HG03103 (cell line): ENCODE data around the gene TMEM190.
"Not testable (repeated sequence)": the region's sequence is repeated elsewhere in the genome, so short reads cannot be mapped to it uniquely, and the experiment has no call there.

Experiments
- ATAC-seq: cut with Tn5 transposase; IDR thresholded peaks from one replicate; pipeline ENCODE4 v1.9.1; 2021; ENCODE audit warnings: low read depth; ENCODE audit not compliant: unreplicated experiment

Gene TMEM190

DNA sequence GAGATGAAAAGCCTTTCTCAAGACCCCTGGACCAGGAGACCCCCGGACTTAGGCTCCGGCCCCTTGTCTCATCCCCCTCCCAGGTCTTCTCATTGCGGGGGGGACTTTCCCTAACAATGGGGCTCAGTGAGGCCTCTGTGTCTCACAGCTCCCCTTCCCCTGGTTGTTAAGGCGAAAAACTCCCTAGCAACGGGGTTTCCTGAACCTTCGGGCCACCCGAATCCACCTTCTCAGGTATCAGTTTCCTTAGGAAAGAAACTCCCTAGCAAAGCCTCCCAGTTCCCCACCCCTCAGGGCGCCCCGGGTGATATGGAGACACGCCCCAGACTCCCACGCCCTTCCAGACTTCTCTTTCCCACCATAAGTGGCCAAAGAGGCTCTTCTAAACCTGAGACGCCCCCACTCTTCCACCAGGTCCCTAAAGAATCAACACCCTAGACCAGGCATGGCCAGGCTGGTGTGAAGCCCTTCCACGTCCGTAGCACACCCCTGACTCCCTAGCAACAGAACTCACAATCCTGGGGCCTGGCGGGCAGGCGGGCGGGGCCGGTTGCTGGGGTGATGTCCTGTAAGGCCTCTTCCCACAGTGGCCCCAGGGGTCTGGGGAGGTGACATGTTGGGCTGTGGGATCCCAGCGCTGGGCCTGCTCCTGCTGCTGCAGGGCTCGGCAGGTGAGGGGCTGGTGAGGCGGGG, at the start of gene TMEM190:
Gene TMEM190 (plus strand): TSS at position 586 of the 693 bp plus-strand sequence. CDS start 28 bp downstream, at position 614.
- no peak for ATAC-seq

DNA sequence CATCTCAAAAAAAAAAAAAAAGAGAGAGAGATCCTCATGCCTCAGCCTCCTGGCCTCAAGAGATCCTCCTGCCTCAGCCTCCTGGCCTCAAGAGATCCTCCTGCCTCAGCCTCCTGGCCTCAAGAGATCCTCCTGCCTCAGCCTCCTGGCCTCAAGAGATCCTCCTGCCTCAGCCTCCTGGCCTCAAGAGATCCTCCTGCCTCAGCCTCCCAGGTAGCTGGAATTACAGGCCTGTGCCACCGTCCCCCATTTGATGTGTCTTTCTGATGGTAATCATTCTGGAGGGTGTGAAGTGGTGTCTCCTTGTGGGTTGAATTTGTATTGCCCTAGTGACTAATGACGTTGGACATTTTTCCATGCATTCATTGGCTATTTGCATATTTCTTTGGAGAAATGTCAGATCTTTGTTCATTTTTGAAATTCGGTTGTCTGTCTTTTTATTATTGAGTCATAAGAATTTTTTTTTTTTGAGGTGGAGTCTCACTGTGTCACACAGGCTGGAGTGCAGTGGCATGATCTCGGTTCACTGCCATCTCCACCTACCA, 47.8 kb upstream of the TMEM190 start:
- not testable (repeated sequence) for ATAC-seq

DNA sequence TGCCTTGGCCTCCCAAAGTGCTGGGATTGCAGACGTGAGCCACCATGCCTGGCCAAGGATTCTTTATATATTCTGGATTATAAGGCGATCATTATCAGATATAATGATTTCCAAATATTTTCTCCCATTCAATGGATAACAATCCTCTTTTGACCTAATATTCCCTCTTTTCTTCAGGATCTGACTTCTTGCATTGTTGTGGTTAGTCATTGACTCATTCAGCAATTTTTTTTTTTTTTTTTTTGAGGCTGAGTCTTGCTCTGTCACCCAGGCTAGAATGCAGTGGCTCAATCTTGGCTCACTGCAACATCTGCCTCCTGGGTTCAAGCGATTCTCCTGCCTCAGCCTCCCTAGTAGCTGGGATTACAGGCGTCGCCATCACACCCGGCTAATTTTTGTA, 46.8 kb upstream of the TMEM190 start:
- ATAC-seq: not testable (repeated sequence)

DNA sequence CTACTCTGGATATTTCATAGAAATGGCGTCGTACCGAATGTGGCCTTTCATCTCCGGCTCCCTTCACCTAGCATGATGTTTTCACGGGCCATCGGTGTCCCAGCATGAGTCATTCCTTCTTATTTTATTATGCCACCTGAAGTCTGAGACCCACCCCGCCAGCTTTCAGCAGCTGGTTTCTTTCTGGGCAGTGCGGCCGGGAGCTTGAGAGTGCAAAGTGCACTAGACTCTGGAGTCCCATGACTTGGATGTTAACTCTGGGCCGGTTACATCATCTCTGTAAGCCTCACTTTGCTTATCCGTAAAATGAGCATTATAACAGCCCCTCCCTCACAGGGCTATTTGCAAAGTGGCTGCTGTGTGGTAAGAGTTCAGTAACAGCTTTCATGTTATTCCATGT, 42.8 kb upstream of the TMEM190 start:
- ATAC-seq: no peak

DNA sequence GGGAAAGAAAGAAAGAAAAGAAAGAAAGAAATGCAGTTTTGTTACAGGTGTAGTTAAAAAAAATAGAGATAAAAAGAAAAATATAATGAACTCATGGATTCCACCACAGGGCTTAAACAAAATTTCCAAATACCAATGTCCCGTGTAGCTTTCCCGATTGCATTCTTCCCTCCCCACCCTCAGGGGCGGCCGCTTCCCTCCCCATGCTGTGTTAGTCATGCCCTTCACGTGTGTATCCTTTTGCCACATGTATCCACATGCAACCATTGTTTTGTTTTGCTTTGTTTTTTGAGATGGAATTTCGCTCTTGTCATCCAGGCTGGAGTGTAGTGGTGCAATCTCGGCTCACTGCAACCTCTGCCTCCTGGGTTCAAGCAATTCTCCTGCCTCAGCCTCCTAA, 40.5 kb upstream of the TMEM190 start:
- ATAC-seq: no peak

DNA sequence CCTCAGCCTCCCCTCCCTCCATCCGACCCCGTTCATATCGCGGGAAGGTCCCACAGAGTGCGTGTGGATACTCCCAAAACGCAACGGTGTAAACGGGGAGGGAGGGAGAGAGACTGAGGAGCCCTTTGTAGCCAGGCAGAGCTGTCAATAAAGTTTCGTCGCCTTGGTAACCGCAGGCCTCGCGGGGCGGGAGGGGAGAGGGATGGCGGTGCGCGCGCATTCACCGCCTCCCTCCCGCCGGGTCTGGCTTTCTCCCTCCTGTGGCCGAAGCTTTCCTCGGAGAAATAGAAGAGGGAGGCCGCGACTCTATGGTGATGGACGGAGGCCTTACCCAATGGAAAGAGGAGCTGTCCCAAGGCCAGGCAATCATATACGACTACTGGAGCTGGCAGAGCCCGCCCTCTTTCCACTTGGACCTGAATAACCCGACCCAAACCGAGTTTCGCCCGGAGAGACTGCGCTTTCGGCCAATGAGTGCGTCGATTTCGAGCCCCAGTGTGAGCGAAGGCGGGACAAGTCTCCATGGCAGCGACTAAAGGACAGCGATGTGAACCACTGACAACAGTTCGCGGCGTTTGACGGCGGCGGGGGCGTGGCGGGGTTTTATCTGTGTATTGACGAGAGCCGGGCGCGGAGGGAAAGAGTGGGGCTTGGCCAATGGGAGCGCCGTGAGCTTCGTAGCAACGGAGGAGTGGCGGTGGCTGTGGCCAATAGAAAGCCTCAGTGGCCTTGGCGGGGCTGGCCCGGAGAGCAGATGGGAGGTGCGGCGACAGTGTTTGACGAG, 37.3 kb upstream of the TMEM190 start, which contains the start of gene KMT5C:
Gene KMT5C (plus strand): TSS at position 772 of the 784 bp plus-strand sequence. CDS start 2,061 bp downstream, outside the sequence.
- peak; percentile 82 for ATAC-seq

DNA sequence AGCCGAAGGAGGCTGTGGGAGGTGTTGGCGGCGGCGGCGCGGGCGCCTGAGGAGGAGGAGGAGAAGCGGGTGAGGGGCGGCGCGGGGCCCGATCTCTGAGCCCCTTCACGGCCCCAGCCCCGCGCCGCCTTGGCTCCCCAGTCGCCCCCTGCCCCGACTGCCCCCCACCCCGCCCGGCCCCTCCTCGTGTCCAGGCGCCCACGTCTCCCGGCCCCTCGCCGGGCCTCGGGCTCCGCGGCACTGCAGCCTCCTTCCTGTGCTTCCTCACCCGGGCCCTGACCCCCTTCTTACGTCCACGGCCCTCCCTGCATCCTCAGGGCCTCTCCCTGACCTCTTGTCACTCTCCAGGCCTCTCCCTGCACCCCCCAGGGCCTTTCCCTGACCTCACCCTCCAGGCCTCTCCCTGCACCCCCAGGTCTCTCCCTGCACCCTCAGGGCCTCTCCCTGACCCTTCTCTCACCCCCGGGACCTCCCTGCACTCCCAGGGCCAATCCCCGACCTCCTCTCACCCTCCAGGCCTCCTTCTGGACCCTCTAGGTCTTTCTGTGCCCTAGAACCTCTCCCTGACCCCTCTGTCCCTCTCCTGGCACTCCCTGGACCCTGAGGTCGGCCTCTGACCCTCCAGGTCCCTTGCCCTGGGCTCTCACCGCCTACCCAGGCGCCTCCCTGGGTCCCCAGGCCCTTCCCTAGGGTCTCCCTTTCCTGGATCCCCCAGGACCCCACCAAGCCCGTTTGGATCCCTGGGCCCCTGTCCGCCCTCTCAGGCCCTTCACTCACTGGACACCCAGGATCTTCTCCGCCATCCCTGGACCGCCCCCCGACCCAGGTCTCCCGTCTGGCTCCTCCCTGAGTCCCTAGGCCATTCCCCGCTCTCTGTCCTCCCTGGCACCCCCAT, 36.5 kb upstream of the TMEM190 start:
- ATAC-seq: no peak

DNA sequence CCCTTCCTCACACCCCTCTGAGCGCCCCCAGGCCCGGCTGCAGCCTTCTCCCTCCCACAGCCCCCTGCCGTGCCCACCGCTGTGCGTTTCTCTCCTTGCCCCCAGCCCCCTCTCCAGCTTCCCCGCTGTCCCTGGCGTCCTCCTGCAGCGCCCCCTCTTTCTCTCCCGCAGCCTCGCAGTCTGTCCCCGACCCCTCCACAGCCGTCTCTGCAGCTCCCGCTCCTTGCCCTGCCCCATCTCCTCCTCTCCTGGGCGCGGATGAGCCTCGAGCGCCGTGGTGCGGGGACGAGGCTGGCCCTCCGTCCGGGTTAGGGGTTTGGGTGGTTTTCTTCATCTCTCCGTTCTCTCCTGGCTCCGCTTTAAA, 35.9 kb upstream of the TMEM190 start:
- ATAC-seq: no peak

DNA sequence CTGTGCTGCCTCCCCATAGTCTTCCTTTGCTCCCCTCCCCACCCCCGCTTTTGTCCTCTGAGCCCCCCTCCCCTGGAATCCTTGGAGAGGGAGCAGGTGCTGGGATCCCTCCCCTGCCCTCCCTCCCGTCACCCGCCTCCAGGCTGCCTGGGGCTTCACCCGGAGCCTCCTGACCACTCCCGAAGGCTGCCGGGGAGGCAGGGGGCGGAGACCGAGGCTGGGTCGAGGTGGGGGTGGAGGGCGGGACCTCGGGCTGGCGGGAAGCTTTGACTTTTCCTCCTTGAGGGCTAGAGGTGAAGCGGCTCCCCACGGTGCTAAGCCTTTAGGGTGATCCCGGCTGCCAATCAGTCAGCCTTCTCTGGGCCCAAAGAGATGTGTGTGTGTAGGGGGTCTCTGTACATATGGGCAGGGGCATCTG, 35.4 kb upstream of the TMEM190 start:
- ATAC-seq: no peak

DNA sequence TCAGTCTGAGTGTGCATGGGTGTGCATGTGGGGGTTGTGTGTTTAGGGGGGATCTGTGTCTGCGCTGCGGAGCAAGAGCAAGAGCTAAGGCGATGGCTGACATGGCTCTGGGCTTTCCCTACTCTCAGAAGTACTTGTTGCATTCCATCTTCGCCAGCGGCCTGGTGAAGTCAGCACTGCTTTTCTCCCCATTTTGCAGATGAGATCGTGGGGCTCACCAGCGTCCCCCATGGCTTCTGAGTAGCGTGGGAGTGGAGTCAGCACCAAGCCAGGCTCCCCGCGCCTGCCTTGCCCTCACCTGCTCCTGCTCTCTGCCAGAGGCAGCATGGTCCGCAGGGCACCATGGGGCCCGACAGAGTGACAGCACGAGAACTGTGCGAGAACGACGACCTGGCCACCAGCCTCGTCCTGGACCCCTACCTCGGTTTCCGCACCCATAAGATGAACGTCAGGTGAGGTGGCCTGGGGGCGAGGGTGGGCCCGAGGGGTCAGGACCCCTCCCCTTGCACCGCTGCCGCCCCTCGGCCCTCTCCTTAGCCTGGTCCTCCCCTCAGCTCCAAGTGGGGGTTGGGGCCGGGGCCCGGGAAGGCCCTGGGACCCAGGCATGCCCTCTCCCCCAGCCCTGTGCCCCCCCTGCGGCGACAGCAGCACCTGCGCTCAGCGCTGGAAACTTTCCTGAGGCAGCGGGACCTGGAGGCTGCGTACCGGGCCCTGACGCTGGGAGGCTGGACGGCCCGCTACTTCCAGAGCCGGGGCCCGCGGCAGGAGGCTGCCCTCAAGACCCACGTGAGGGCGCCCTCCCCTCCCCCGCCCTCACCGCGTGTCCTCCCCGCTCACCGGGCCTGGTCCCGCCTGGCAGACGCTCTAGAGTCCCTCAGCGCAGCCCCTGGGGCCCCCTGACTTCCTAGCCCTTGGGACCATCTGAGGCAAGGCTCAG, 34.8 kb upstream of the TMEM190 start:
- ATAC-seq: no peak

DNA sequence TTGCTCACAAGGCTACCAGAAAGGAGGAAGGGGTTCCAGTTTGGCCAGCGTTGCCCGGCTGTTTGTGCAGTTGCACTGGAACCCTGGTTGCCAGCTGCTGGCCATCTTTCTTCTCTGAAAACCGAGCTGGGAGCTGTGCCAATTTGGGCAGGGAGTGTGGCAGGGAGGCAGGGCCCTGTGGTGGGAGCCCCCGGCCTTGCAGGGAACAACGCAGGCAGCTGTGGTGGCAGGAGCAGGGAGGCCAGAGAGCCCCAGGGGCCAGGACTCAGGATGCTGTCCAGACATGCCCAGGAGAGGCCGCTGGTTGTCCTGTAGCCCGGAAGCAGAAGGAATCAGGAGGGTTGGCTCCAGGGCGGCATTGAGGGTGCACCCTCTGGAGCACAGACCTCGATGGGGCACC, 32.2 kb upstream of the TMEM190 start:
- no peak for ATAC-seq

DNA sequence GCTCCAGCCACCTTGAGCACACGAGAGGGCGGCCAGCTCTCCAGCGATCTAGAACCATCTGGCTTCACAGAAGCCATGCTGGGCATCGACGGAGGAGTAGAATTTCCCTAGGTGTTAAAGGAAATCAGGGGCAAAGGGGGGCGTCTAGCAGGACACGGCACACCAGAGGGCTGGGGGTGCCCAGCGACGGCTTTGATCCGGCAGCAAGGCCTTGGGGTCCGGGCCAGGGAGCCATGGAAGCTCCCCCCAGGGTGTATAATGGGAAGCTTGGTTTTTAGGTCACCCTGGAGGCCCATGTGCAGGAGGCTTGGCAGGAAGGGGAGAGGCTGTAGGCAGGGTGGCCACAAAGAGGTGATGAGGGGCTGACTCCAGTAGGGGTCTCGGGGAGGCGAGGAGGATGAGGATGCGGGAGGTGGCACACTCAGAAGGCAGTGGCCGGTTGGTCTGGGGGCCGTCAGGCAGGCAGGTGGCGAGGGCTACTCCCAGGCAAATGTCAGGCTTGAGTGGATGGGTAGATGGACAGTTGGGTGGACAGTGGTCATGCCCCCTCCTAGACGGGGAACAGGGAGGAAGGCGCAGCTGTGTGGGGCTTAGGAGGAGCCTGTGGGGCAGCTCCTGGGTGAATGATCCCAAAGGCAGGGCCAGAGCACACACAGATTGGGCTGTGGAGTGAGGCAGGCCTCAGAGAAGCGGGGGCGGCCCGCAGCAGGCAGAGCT, 31.4 kb upstream of the TMEM190 start:
- ATAC-seq: no peak

DNA sequence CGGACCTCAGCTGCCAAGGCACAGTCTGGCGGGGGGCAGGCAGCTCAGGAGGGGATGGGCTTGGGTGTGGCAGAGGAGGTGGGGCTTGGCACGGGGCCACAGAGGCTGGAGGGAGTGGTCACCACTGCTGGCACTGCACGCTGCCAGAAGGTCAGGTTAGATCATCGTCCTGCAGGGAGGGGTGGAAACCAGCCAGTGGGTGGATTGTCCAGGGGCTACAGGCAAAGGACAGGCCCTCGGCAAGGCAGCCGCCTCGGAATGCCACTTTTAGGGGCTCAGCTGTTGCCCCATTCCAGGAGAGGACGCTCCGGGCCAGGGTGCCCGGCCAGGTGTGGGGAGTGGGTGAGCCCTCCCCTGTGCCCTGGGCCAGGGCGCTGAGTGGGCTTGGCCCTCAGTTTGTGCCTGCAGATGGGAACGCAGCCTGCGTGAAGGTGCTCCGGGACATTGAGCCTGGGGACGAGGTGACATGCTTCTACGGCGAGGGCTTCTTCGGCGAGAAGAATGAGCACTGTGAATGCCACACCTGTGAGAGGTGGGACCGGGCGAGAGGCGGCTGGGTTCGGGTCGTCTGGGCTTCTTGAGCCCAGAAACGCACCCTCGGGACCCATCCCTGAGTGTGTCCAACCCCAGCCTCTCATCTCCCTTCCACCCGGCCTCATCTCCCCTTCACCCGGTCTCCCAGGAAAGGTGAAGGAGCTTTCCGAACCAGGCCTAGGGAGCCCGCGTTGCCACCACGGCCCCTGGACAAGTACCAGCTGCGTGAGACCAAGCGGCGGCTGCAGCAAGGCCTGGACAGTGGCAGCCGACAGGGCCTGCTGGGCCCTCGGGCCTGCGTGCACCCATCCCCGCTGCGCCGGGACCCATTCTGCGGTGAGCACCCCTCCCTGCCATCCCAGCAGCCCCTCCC, 30.6 kb upstream of the TMEM190 start:
- ATAC-seq: no peak

DNA sequence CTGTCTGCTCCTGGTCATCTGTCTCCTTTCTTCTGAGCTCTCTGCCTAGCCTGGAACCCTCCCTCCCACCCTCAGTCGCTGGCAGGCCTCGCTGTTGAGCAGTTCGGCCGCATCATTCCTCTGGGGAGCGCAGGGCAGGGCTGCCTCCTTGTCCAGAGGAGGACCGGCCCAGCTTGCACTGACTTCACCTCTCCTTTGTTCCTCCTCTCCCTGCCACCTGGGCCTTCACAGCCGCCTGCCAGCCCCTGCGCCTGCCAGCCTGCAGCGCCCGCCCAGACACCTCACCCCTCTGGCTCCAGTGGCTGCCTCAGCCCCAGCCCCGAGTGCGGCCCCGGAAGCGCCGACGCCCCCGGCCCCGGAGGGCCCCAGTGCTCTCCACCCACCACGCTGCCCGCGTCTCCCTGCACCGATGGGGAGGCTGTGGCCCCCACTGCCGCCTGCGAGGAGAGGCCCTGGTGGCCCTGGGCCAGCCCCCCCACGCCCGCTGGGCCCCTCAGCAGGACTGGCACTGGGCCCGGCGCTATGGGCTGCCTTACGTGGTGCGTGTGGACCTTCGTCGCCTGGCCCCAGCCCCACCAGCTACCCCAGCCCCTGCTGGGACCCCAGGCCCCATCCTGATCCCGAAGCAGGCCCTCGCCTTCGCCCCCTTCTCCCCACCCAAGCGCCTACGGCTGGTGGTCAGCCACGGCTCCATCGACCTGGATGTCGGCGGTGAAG, 29.7 kb upstream of the TMEM190 start:
- no peak for ATAC-seq

DNA sequence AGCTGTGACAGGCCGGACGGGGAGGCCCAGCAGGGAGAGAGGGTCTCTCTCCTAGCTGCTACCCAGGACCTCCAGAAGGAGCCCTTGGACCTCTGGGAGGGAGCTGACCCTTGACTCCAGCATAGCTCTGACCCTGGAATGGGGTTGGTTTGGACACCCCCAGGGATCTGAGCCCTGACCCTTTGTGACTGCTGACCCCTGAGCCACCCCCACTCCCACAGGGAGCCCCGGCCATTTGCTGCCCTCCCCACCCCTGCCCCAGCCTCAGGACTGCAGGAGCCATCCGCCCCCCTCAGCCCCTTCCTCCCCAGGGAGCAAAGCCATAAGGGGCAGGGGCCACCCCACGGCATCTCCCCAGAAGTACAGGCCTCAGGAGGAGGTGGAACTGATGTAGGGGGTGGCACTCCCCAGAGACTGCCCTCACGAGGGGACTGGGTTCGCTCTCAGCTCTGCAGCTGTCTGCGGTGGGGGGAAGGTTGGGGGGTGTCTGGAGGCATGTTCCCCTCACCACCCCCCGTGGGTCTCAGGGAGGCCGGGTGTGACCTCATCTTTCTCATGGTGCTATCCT, 29.1 kb upstream of the TMEM190 start:
- ATAC-seq: no peak

DNA sequence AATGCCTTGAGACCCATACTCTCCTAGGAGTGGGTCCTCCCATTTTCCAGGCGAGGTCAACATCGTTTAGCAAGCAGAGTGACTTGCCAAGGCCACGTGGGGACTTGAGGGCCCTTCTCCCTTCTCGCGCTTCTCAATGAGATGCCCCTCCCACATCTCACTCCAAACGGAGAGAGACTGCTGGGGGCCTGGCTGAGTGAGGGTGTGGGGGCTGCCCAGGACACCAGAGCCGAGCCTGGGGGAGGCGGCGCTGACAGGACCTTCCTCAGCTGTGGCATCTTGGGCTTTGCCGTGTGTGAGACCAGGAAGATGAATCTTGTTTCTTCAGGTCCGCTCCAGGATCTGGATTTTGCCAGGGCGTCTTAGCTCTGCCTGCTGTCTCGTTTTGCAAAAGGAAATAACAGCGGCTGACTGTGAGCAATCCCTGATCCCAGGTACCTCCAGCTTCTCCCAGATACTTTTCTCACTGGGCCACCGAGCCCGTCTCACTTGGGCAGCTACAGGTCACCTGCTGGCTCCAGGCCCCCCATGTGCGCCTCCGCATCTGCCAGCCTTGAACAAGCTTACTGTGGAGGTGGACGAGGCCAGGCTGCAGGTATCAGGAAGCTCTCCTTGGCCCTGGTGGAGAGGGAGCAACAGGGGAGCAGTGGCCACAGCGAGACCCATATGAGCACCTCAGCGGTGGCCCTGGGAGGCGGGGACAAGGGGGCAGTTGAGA, 28.1 kb upstream of the TMEM190 start:
- no peak for ATAC-seq
